Ishikawa (cell line): ENCODE data around the gene ZFP69B.

Experiments used
- CEBPB ChIP-seq: IDR thresholded peaks from 2 replicates; pipeline ENCODE4 v1.6.1; 2012
- CREB1 ChIP-seq: IDR thresholded peaks from 2 replicates; pipeline ENCODE4 v1.6.1; 2012; ENCODE audit warnings: low read depth
- EGR1 ChIP-seq: IDR thresholded peaks from 2 replicates; pipeline ENCODE4 v1.6.1; 2012
- EP300 ChIP-seq: IDR thresholded peaks from 2 replicates; pipeline ENCODE4 v1.6.1; 2012; ENCODE audit warnings: borderline replicate concordance
- RAD21 ChIP-seq: IDR thresholded peaks from 2 replicates; pipeline ENCODE4 v1.6.1; 2012; ENCODE audit warnings: low read depth
- REST ChIP-seq: IDR thresholded peaks from 2 replicates; pipeline ENCODE4 v1.6.1; 2012; ENCODE audit warnings: low read depth, mild to moderate bottlenecking
- TEAD4 ChIP-seq: IDR thresholded peaks from 2 replicates; pipeline ENCODE4 v1.6.1; 2012
- YY1 ChIP-seq: IDR thresholded peaks from 2 replicates; pipeline ENCODE4 v1.6.1; 2012; ENCODE audit warnings: low read depth
- ZBTB7A ChIP-seq: IDR thresholded peaks from 2 replicates; pipeline ENCODE4 v1.6.1; 2012; ENCODE audit warnings: low read depth

DNA sequence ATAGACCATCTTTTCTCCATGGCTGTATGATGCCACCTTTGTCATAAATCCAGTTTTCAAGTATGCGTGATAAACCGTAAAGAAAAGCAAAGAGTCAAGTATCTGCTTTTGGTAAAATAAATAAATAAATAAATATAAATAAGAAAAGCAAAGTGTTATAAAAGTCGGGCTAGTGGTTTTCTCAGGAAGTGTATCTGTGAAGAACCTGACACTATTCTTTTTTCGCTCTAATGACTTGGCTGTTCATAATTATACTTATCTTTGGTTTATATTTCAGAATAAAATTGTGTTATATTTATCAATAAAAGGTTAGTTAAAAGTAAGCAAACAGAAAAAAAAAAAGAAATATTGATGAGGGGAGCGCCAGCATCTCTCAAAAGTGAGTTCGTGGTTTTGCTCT is 57.7 kb downstream of the ZFP69B start:
- TF ChIP-seq RAD21: no peak
- TF ChIP-seq EGR1: no peak
- TF ChIP-seq YY1: no peak
- no peak for TF ChIP-seq REST
- no peak for TF ChIP-seq EP300
- TF ChIP-seq CEBPB: no peak
- no peak for TF ChIP-seq ZBTB7A
- no peak for TF ChIP-seq TEAD4
- no peak for TF ChIP-seq CREB1
